Measurements from ENCODE around the gene DGKZ.

The DGKZ gene

DNA sequence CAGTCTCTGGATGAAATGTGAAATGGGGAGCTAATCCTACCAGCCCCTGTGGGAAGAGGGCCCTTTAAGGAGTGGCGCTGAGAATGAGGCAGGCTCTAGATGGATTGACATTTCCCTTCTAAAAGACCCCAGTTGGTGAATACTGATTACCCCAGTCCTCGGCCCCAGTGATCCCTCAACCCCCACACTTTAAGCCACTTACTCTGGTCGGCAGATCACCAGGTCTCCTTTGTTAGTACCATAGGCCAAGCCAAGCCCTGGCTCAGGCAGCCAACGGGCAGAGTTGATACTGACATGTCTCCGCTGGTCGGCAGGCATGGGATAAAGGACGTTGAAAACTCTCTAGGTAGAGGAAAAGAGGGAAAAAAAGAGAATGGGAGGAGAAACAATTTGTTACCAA is 70.4 kb downstream of the DGKZ start:
- no peak for DNase-seq (ENCODE audit: low read depth in 1 of 2, low spot score in 1 of 2)
- no peaks in the 10 kb centered on the region for H3K27me3 ChIP-seq (ENCODE audit: insufficient read depth, poor library complexity, severe bottlenecking)
- TF ChIP-seq, protein P1, sequence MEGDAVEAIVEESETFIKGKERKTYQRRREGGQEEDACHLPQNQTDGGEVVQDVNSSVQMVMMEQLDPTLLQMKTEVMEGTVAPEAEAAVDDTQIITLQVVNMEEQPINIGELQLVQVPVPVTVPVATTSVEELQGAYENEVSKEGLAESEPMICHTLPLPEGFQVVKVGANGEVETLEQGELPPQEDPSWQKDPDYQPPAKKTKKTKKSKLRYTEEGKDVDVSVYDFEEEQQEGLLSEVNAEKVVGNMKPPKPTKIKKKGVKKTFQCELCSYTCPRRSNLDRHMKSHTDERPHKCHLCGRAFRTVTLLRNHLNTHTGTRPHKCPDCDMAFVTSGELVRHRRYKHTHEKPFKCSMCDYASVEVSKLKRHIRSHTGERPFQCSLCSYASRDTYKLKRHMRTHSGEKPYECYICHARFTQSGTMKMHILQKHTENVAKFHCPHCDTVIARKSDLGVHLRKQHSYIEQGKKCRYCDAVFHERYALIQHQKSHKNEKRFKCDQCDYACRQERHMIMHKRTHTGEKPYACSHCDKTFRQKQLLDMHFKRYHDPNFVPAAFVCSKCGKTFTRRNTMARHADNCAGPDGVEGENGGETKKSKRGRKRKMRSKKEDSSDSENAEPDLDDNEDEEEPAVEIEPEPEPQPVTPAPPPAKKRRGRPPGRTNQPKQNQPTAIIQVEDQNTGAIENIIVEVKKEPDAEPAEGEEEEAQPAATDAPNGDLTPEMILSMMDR (IDR thresholded peaks at IDR 0.05; ENCODE audit: insufficient read depth, low read length) = no peak
- TF ChIP-seq, protein P2, sequence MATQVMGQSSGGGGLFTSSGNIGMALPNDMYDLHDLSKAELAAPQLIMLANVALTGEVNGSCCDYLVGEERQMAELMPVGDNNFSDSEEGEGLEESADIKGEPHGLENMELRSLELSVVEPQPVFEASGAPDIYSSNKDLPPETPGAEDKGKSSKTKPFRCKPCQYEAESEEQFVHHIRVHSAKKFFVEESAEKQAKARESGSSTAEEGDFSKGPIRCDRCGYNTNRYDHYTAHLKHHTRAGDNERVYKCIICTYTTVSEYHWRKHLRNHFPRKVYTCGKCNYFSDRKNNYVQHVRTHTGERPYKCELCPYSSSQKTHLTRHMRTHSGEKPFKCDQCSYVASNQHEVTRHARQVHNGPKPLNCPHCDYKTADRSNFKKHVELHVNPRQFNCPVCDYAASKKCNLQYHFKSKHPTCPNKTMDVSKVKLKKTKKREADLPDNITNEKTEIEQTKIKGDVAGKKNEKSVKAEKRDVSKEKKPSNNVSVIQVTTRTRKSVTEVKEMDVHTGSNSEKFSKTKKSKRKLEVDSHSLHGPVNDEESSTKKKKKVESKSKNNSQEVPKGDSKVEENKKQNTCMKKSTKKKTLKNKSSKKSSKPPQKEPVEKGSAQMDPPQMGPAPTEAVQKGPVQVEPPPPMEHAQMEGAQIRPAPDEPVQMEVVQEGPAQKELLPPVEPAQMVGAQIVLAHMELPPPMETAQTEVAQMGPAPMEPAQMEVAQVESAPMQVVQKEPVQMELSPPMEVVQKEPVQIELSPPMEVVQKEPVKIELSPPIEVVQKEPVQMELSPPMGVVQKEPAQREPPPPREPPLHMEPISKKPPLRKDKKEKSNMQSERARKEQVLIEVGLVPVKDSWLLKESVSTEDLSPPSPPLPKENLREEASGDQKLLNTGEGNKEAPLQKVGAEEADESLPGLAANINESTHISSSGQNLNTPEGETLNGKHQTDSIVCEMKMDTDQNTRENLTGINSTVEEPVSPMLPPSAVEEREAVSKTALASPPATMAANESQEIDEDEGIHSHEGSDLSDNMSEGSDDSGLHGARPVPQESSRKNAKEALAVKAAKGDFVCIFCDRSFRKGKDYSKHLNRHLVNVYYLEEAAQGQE (IDR thresholded peaks at IDR 0.05; ENCODE audit: insufficient replicate concordance, low read depth) = no peak
- TF ChIP-seq SPI1 (IDR thresholded peaks at IDR 0.05; ENCODE audit: borderline replicate concordance, low read depth) (no peak), POLR2AphosphoS5 (IDR thresholded peaks at IDR 0.05; ENCODE audit: low read depth) (no peak), GABPA (IDR thresholded peaks at IDR 0.05; ENCODE audit: low read depth) (no peak)
- H3K27ac ChIP-seq (replicated peaks) = no peak overlapping the region
- H3K4me3 ChIP-seq (replicated peaks; ENCODE audit: insufficient read depth, low read length) = no peak overlapping the region

GRCh38 chr11:46418751-46419150 is 71.5 kb downstream of the DGKZ start:
- Histone ChIP-seq H3K4me3 (replicated peaks; ENCODE audit: insufficient read depth, low read length) (no peak overlapping the region), H3K27ac (replicated peaks) (no peak overlapping the region), H3K27me3 (ENCODE audit: insufficient read depth, poor library complexity, severe bottlenecking) (no peaks in the 10 kb centered on the region)
- TF ChIP-seq GABPA (IDR thresholded peaks at IDR 0.05; ENCODE audit: low read depth) (no peak), POLR2AphosphoS5 (IDR thresholded peaks at IDR 0.05; ENCODE audit: low read depth) (no peak), SPI1 (IDR thresholded peaks at IDR 0.05; ENCODE audit: borderline replicate concordance, low read depth) (no peak)
- TF ChIP-seq, protein P1 (IDR thresholded peaks at IDR 0.05; ENCODE audit: insufficient read depth, low read length) = no peak
- TF ChIP-seq, protein P2 (IDR thresholded peaks at IDR 0.05; ENCODE audit: insufficient replicate concordance, low read depth) = no peak
- DNase-seq (ENCODE audit: low read depth in 1 of 2, low spot score in 1 of 2) = no peak

DNA sequence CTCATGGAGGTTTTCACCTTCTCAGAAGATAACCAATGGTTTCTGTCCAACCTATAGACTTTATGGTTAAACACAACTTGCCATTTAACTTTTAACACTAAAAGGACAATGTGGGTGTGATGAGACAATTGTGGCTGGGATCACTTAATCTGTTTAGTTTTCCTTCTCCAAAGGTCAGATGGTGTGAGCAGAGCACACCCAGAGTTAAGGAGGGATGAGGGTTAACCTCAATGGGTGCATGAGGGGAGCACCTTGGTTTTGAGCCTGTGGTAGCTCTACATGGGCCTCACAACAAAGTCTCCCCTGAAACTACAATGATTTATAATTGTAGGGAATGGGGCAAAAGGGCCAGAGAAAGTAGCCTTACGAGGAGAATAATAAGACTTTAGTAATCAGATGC is 73.2 kb downstream of the DGKZ start:
- Histone ChIP-seq H3K27me3 (ENCODE audit: insufficient read depth, poor library complexity, severe bottlenecking) (no peaks in the 10 kb centered on the region), H3K4me3 (replicated peaks; ENCODE audit: insufficient read depth, low read length) (no peak overlapping the region), H3K27ac (replicated peaks) (no peak overlapping the region)
- DNase-seq (ENCODE audit: low read depth in 1 of 2, low spot score in 1 of 2) = no peak
- TF ChIP-seq POLR2AphosphoS5 (IDR thresholded peaks at IDR 0.05; ENCODE audit: low read depth) = no peak
- TF ChIP-seq, protein P2 (IDR thresholded peaks at IDR 0.05; ENCODE audit: insufficient replicate concordance, low read depth) = no peak
- TF ChIP-seq GABPA (IDR thresholded peaks at IDR 0.05; ENCODE audit: low read depth) = no peak
- no peak for TF ChIP-seq SPI1 (IDR thresholded peaks at IDR 0.05; ENCODE audit: borderline replicate concordance, low read depth)
- TF ChIP-seq, protein P1 (IDR thresholded peaks at IDR 0.05; ENCODE audit: insufficient read depth, low read length) = no peak

Measured in HL-60 (cell line).